OCI-LY1 (cell line): ENCODE results near the gene SECTM1.

Experiments
- CTCF ChIP-seq: fragments of 200-600 bp; sonication (generic), shearing (Covaris generic); IDR thresholded peaks from 2 replicates; pipeline ENCODE4 v1.5.1; 2017; ENCODE audit warnings: mild to moderate bottlenecking, antibody characterized with exemption, low read length, moderate library complexity, mixed read lengths
- EZH2 ChIP-seq: fragments of 200-600 bp; sonication (generic), shearing (Covaris generic); IDR thresholded peaks from 2 replicates; pipeline ENCODE4 v1.8.0; 2017; ENCODE audit warnings: borderline replicate concordance, mixed run types, mild to moderate bottlenecking, antibody characterized with exemption, low read length, moderate library complexity, mixed read lengths

- TF ChIP-seq CTCF (no peak), EZH2 (no peak)
Observed at GRCh38 chr17:82351254-82351712, 17.7 kb upstream of the SECTM1 start.
